GM23338 (cell line): ENCODE results near the gene COLEC12. TPM values are rescaled to one million over a fixed set of nuclear protein-coding genes. Genes with fewer than 3 reads are reported as not detected.

ENCODE experiments used
- ATAC-seq: fragments of 200-7000 bp; cut with Tn5 transposase; 3 replicates; pipeline ENCODE4 v1.9.1; 2020
- DNase-seq: peaks from one replicate; pipeline ENCODE4 v3.0.0-alpha.2; 2015; ENCODE audit warnings: low spot score
- H2AFZ ChIP-seq: fragments of 200-600 bp; sonication (generic); 2 replicates; pipeline ENCODE4 v1.8.0; 2016; ENCODE audit warnings: antibody characterized with exemption, mild to moderate bottlenecking, moderate library complexity
- H3F3A ChIP-seq: fragments of 200-600 bp; sonication (generic); replicated peaks from 2 replicates; pipeline ENCODE4 v1.8.0; 2017; ENCODE audit warnings: antibody characterized with exemption, mixed run types, low read depth
- H3K27ac ChIP-seq: fragments of 200-600 bp; sonication (generic); 2 replicates; pipeline ENCODE4 v1.6.1; 2016; ENCODE audit warnings: low read depth
- H3K27me3 ChIP-seq: fragments of 200-600 bp; sonication (generic); 2 replicates; pipeline ENCODE4 v1.8.0; 2016; ENCODE audit warnings: mild to moderate bottlenecking, mixed run types, moderate library complexity; ENCODE audit not compliant: insufficient read depth
- H3K36me3 ChIP-seq: fragments of 200-600 bp; sonication (generic); 2 replicates; pipeline ENCODE4 v1.8.0; 2016; ENCODE audit warnings: mild to moderate bottlenecking; ENCODE audit not compliant: insufficient read depth
- H3K4me1 ChIP-seq: fragments of 200-600 bp; sonication (generic); 2 replicates; pipeline ENCODE4 v1.8.0; 2016; ENCODE audit warnings: mild to moderate bottlenecking, moderate library complexity; ENCODE audit not compliant: insufficient read depth
- H3K4me2 ChIP-seq: fragments of 200-600 bp; sonication (generic); 2 replicates; pipeline ENCODE4 v1.7.1; 2017; ENCODE audit warnings: mixed run types
- H3K4me3 ChIP-seq: fragments of 200-600 bp; sonication (generic); 2 replicates; pipeline ENCODE4 v1.6.1; 2016; ENCODE audit warnings: mixed run types
- H3K79me2 ChIP-seq: fragments of 200-600 bp; sonication (generic); replicated peaks from 2 replicates; pipeline ENCODE4 v1.8.0; 2017; ENCODE audit warnings: mild to moderate bottlenecking; ENCODE audit not compliant: insufficient read depth
- H3K9me2 ChIP-seq: fragments of 200-600 bp; sonication (generic); 2 replicates; pipeline ENCODE4 v1.8.0; 2017; ENCODE audit not compliant: insufficient read depth
- H4K20me1 ChIP-seq: fragments of 200-600 bp; sonication (generic); replicated peaks from 2 replicates; pipeline ENCODE4 v1.8.0; 2017; ENCODE audit warnings: mild to moderate bottlenecking; ENCODE audit not compliant: insufficient read depth
- H3K27ac Mint-ChIP-seq: 2 replicates; pipeline ENCODE4 v1.8.0; 2020; ENCODE audit warnings: inconsistent platforms, mild to moderate bottlenecking, moderate library complexity, mixed read lengths
- H3K27me3 Mint-ChIP-seq: 3 replicates; pipeline ENCODE4 v1.8.0; 2022; ENCODE audit warnings: low read depth, mild to moderate bottlenecking, moderate library complexity, mixed read lengths, inconsistent platforms; ENCODE audit not compliant: insufficient read depth, poor library complexity
- H3K36me3 Mint-ChIP-seq: 3 replicates; pipeline ENCODE4 v1.8.0; 2021; ENCODE audit warnings: low read depth, mild to moderate bottlenecking, inconsistent platforms, moderate library complexity, mixed read lengths
- H3K4me1 Mint-ChIP-seq: 3 replicates; pipeline ENCODE4 v1.8.0; 2020; ENCODE audit warnings: mild to moderate bottlenecking, inconsistent platforms, mixed read lengths
- H3K4me3 Mint-ChIP-seq: 3 replicates; pipeline ENCODE4 v1.8.0; 2021; ENCODE audit warnings: moderate library complexity, mild to moderate bottlenecking, inconsistent platforms, mixed read lengths
- H3K9me3 Mint-ChIP-seq: 3 replicates; pipeline ENCODE4 v1.8.0; 2020; ENCODE audit warnings: moderate library complexity, mild to moderate bottlenecking, inconsistent platforms, mixed read lengths
- CREB1 ChIP-seq: fragments of 250-450 bp; sonication (Bioruptor Pico); IDR thresholded peaks from 2 replicates; pipeline ENCODE4 v1.5.0; 2020; ENCODE audit warnings: low read depth, mild to moderate bottlenecking, moderate library complexity
- CTCF ChIP-seq, 2 experiments: fragments of 200-600 bp in 1 of 2; sonication (generic) in 1 of 2; conservative IDR thresholded peaks; 2 replicates each; pipeline versions ENCODE4 v1.5.1 to v1.6.1; 2016 to 2017; ENCODE audit warnings: antibody characterized with exemption in 2 of 2, low read depth in 2 of 2, mild to moderate bottlenecking in 2 of 2, moderate library complexity in 1 of 2
- EZH2 ChIP-seq: fragments of 200-600 bp; sonication (generic); IDR thresholded peaks from one replicate; pipeline ENCODE4 v1.8.0; 2017; ENCODE audit warnings: antibody characterized with exemption, mild to moderate bottlenecking, low read depth; ENCODE audit not compliant: unreplicated experiment
- EZH2phosphoT487 ChIP-seq: fragments of 200-600 bp; sonication (generic); IDR thresholded peaks from one replicate; pipeline ENCODE4 v1.8.1; 2018; ENCODE audit warnings: antibody characterized with exemption; ENCODE audit not compliant: unreplicated experiment
- NANOG ChIP-seq: IDR thresholded peaks from 2 replicates; pipeline ENCODE4 v1.6.1; 2016; ENCODE audit warnings: antibody characterized with exemption, borderline replicate concordance
- POLR2AphosphoS5 ChIP-seq: IDR thresholded peaks from 2 replicates; pipeline ENCODE4 v1.6.1; 2016; ENCODE audit warnings: antibody characterized with exemption, low read depth
- STAT1 ChIP-seq: IDR thresholded peaks from one replicate; pipeline ENCODE4 v1.6.1; 2016; ENCODE audit warnings: antibody characterized with exemption; ENCODE audit not compliant: unreplicated experiment
- ZNF114 ChIP-seq: fragments of 250-450 bp; sonication (Bioruptor Pico); IDR thresholded peaks from 2 replicates; pipeline ENCODE4 v1.5.0; 2020; ENCODE audit warnings: mild to moderate bottlenecking, moderate library complexity
- ZNF331 ChIP-seq: fragments of 250-450 bp; sonication (Bioruptor Pico); IDR thresholded peaks from 2 replicates; pipeline ENCODE4 v1.5.0; 2020; ENCODE audit warnings: low read depth, mild to moderate bottlenecking, moderate library complexity
- polyA plus RNA-seq: library from polyadenylated mRNA; unstranded; fragments of >200 nt; fragmentation: Nextera tagmentation; extraction: Ambion mirVana; gene quantifications from 2 replicates; pipeline ENCODE4 v1.2.1, GENCODE V29; 2016
- total RNA-seq: library from RNA; depleted of rRNA; stranded (reverse); fragments of >200 nt; shearing (Covaris generic); gene quantifications from 2 replicates; pipeline ENCODE4 v1.2.3, GENCODE V29; 2014
- TF ChIP-seq, protein P1 (sequence below): fragments of 250-450 bp; sonication (Bioruptor Pico); IDR thresholded peaks from 2 replicates; pipeline ENCODE4 v1.5.0; 2020; ENCODE audit warnings: mild to moderate bottlenecking, moderate library complexity
- TF ChIP-seq, protein P2 (sequence below): IDR thresholded peaks from one replicate; pipeline ENCODE4 v1.6.1; 2018; ENCODE audit warnings: antibody characterized with exemption; ENCODE audit not compliant: unreplicated experiment

The COLEC12 gene
- total and polyA plus RNA-seq, 2 experiments from 2014 or later: 1.1 to 3.2 TPM

- TF ChIP-seq, protein P1, sequence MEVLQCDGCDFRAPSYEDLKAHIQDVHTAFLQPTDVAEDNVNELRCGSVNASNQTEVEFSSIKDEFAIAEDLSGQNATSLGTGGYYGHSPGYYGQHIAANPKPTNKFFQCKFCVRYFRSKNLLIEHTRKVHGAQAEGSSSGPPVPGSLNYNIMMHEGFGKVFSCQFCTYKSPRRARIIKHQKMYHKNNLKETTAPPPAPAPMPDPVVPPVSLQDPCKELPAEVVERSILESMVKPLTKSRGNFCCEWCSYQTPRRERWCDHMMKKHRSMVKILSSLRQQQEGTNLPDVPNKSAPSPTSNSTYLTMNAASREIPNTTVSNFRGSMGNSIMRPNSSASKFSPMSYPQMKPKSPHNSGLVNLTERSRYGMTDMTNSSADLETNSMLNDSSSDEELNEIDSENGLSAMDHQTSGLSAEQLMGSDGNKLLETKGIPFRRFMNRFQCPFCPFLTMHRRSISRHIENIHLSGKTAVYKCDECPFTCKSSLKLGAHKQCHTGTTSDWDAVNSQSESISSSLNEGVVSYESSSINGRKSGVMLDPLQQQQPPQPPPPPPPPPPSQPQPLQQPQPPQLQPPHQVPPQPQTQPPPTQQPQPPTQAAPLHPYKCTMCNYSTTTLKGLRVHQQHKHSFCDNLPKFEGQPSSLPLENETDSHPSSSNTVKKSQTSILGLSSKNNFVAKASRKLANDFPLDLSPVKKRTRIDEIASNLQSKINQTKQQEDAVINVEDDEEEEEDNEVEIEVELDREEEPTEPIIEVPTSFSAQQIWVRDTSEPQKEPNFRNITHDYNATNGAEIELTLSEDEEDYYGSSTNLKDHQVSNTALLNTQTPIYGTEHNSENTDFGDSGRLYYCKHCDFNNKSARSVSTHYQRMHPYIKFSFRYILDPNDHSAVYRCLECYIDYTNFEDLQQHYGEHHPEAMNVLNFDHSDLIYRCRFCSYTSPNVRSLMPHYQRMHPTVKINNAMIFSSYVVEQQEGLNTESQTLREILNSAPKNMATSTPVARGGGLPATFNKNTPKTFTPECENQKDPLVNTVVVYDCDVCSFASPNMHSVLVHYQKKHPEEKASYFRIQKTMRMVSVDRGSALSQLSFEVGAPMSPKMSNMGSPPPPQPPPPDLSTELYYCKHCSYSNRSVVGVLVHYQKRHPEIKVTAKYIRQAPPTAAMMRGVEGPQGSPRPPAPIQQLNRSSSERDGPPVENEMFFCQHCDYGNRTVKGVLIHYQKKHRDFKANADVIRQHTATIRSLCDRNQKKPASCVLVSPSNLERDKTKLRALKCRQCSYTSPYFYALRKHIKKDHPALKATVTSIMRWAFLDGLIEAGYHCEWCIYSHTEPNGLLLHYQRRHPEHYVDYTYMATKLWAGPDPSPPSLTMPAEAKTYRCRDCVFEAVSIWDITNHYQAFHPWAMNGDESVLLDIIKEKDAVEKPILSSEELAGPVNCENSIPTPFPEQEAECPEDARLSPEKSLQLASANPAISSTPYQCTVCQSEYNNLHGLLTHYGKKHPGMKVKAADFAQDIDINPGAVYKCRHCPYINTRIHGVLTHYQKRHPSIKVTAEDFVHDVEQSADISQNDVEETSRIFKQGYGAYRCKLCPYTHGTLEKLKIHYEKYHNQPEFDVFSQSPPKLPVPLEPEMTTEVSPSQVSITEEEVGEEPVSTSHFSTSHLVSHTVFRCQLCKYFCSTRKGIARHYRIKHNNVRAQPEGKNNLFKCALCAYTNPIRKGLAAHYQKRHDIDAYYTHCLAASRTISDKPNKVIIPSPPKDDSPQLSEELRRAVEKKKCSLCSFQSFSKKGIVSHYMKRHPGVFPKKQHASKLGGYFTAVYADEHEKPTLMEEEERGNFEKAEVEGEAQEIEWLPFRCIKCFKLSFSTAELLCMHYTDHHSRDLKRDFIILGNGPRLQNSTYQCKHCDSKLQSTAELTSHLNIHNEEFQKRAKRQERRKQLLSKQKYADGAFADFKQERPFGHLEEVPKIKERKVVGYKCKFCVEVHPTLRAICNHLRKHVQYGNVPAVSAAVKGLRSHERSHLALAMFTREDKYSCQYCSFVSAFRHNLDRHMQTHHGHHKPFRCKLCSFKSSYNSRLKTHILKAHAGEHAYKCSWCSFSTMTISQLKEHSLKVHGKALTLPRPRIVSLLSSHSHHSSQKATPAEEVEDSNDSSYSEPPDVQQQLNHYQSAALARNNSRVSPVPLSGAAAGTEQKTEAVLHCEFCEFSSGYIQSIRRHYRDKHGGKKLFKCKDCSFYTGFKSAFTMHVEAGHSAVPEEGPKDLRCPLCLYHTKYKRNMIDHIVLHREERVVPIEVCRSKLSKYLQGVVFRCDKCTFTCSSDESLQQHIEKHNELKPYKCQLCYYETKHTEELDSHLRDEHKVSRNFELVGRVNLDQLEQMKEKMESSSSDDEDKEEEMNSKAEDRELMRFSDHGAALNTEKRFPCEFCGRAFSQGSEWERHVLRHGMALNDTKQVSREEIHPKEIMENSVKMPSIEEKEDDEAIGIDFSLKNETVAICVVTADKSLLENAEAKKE (CRISPR knock-in tag): no peak
- TF ChIP-seq ZNF331 (CRISPR knock-in tag) (no peak), EZH2phosphoT487 (no peak)
These were observed 131.1 kb downstream of the COLEC12 start (continued) for GRCh38 chr18:369224-370015.

DNA sequence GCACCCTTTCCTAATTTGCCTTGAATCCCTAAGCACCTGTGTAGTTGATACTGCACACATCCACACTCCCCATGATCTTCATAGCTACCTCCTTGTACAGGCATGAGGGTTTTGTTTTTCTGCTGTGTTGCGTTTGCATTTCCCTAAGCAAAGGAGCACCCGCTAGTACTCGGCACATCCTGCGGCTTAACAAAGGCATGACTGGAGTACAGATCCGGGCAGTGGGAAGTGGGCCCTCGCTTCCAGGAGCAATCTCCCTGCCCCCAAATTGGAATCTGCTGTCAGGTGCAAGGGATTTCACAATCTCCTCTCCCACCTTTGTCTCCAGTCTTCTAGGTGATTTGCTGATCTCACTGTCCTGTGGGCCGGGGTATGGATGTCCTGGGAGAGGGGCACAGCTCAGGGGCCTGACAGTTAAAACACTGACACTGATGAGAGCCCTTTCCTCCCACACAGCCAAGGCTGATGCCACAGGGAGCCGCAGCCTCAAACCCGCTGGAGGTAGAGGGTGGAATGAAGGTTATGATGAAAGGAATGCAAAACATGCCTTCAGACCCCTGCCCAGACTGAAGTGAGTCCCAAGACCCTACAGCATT, 133.9 kb downstream of the COLEC12 start:
- no peaks in the 10 kb centered on the region for H3K9me3 Mint-ChIP-seq
- H3K4me3 Mint-ChIP-seq: no peak overlapping the region
- H4K20me1 ChIP-seq: no peaks in the 10 kb centered on the region
- peaks cover 19% of the 10 kb centered on the region for H3K4me1 ChIP-seq
- H3K27ac ChIP-seq: no peak overlapping the region; the same call in 1 of the 2 replicates
- no peaks in the 10 kb centered on the region for H3K79me2 ChIP-seq
- peaks cover under 1% of the 10 kb centered on the region; the same call in 1 of the 2 replicates for H3K9me2 ChIP-seq
- peak; percentile 74 for ATAC-seq
- peak; percentile 56 for DNase-seq
- H3K4me3 ChIP-seq: no peak overlapping the region
- H2AFZ ChIP-seq: peak overlapping the region; percentile 91
- peak overlapping the region; percentile 61 for H3K27ac Mint-ChIP-seq
- no peaks in the 10 kb centered on the region for H3K36me3 ChIP-seq
- H3K27me3 ChIP-seq: no peaks in the 10 kb centered on the region
- no peaks in the 10 kb centered on the region for H3K36me3 Mint-ChIP-seq
- no peaks in the 10 kb centered on the region for H3F3A ChIP-seq
- H3K4me1 Mint-ChIP-seq: peaks cover 36% of the 10 kb centered on the region
- peak overlapping the region; percentile 50; the same call in 1 of the 2 replicates for H3K4me2 ChIP-seq
- H3K27me3 Mint-ChIP-seq: peaks cover 8% of the 10 kb centered on the region
- TF ChIP-seq CREB1 (CRISPR knock-in tag) (no peak), EZH2 (no peak), STAT1 (no peak), ZNF114 (CRISPR knock-in tag) (no peak), POLR2AphosphoS5 (no peak), EZH2phosphoT487 (no peak), NANOG (no peak), CTCF (conservative IDR thresholded peaks at IDR 0.05; ENCODE audit: low read depth in 2 of 2) (no peak)
- TF ChIP-seq, protein P2, sequence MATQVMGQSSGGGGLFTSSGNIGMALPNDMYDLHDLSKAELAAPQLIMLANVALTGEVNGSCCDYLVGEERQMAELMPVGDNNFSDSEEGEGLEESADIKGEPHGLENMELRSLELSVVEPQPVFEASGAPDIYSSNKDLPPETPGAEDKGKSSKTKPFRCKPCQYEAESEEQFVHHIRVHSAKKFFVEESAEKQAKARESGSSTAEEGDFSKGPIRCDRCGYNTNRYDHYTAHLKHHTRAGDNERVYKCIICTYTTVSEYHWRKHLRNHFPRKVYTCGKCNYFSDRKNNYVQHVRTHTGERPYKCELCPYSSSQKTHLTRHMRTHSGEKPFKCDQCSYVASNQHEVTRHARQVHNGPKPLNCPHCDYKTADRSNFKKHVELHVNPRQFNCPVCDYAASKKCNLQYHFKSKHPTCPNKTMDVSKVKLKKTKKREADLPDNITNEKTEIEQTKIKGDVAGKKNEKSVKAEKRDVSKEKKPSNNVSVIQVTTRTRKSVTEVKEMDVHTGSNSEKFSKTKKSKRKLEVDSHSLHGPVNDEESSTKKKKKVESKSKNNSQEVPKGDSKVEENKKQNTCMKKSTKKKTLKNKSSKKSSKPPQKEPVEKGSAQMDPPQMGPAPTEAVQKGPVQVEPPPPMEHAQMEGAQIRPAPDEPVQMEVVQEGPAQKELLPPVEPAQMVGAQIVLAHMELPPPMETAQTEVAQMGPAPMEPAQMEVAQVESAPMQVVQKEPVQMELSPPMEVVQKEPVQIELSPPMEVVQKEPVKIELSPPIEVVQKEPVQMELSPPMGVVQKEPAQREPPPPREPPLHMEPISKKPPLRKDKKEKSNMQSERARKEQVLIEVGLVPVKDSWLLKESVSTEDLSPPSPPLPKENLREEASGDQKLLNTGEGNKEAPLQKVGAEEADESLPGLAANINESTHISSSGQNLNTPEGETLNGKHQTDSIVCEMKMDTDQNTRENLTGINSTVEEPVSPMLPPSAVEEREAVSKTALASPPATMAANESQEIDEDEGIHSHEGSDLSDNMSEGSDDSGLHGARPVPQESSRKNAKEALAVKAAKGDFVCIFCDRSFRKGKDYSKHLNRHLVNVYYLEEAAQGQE: no peak
